HG03460 (cell line): ENCODE measurements around the gene KCTD7.
"Not testable (repeated sequence)": the region's sequence is repeated elsewhere in the genome, so short reads cannot be mapped to it uniquely, and the experiment has no call there.

Experiments
- ATAC-seq: cut with Tn5 transposase; IDR thresholded peaks from one replicate; pipeline ENCODE4 v1.9.1; 2021; ENCODE audit not compliant: unreplicated experiment

The KCTD7 gene

DNA sequence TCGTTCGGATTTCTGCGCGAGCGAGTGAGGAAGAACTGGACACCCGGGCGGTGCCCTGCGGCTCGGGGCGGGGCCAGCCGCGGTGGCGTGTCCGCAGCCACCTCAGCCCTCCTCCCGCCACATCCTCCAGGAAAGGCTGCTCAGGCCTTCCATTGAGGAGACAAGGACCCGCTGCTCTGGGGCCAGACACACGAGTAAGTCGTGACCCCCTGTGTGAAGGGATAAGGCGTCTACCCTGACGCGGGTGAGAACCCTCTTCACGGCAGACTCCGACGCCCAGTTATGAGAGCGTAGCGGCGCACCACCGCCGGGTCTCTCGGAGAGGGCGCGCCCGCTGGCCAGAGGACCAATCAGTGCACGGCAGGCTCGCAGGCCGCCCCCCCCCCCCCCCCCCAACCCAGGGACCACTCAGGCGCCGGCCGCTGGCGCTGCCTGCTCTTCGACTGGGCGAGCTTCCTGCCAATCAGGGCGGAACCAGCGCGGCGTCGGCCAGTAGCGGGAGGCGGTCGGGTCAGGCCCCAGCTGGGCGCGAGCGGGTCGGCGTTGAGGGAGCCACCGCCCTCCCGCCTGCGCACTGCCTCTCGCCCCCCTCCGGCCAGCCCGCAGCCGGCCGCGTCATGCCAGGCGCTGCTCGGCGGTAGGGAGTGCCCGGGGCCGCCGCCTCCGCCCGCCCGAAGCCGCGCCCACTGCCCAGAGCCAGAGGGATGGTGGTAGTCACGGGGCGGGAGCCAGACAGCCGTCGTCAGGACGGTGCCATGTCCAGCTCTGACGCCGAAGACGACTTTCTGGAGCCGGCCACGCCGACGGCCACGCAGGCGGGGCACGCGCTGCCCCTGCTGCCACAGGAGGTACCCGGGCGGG lies at the start of gene KCTD7:
Gene KCTD7 (plus strand): TSS at position 521 of the 861 bp plus-strand sequence. CDS start 184 bp downstream, at position 705.
- peak; percentile 87 for ATAC-seq

DNA sequence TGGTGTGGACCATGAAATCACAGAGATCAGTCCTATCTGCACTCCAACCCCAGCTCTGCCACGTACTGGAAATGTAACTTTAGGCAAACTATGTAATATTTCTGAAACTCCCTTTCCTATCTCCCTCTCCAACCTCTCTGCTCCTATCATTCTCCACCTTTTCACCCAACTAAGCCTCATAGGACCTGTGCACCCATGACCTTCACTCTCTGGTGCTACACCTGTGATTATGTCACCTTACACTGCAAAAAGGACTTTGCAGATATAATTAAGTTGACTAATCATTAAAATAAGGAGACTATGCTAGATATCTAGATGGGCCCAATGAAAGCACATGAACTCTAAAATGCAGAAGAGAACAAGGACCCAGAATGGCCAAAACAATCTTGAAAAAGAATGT lies 48.3 kb upstream of the KCTD7 start:
- not testable (repeated sequence) for ATAC-seq

DNA sequence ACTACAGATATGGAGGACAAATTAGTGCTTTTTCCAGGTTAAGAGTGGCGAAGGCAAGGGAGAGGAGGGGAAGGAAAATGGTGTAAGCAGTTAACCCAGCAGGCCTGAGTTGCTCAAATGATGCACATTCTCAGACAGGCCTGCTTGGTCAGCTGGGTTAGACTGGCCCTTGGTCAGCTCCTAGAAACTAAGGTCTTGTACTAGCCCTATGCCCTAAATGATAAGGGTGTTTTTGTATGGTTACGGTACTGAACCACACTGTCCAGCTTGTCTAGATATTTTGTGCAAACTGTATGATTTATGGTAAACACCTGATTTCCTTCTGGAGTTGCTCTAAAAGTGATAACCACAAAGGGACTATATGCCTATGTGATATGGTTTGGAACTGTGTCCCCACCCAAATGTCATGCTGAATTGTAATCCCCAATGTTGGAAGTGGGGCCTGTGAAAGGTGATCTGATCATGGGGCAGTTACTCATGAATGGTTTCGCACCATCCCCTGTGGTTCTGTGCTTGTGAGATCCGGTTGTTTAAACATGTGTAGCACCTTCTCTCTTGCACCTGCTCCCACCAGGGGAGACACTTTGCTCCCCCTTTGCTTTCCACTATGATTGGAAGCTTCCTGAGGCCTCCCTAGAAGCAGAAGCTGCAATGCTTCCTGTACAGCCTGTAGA lies 45.7 kb upstream of the KCTD7 start:
- not testable (repeated sequence) for ATAC-seq

DNA sequence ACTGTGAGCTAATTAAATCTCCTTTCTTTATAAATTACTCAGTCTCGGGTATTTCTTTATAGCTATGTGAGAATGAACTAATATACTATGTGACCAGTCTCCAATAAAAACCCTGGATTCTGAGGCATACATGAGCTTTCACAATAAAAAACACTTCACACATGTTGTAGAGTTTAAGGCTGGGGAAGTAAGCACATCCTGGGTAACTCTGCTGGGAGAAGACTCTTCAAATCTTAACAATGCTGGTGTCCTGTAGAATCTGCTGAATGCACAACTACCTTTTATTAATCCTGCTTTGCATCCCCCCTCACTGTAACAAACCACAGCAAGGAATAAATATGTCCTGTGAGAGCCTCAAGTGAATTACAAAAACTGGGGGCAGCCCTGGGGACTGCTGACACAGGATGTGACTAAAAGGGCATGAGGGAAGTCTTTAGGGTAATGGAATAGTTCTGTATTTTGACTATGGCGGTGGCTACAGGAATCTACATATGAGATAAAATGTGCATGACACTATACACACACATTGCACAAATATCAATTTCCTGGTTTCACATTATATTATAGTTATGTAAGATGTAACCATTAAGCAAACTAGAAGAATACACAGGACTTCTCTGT lies 45.1 kb upstream of the KCTD7 start:
- no peak for ATAC-seq

DNA sequence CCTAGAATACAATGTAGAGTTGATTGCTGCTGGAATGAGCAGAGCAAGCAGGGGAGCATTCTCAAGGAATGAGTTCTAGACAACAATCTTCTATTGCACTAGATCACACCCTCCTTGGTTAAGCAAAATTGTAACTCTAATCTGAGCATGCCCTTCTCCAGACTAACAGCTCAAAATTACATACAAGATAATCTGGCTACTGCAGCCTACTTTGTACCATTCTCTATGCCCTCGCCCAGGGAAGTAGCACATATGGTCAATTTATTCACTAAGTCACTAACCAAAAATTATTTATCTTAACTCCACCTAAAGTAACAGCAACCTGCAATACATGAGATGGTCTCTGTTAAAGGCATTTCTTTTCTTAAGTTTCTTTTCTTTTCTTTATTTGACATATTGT lies 42.5 kb upstream of the KCTD7 start:
- no peak for ATAC-seq

DNA sequence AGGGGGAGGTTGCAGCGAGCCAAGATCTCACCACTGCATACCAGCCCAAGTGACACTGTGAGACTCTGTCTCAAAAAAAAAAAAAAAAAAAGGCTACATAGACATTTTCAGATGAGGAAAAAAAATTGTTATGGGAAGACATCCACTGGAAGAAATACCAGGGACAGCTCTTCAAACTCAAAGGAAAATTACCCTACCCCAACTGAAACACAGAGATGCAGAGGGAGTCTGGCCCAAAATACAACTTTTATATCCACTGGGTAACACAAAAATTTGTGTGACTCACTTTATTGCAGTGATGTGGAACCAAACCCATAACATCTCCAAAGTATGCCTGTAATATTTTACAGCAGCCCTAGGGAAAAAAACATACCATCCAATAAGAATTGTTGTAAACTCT lies 40.5 kb upstream of the KCTD7 start:
- not testable (repeated sequence) for ATAC-seq

DNA sequence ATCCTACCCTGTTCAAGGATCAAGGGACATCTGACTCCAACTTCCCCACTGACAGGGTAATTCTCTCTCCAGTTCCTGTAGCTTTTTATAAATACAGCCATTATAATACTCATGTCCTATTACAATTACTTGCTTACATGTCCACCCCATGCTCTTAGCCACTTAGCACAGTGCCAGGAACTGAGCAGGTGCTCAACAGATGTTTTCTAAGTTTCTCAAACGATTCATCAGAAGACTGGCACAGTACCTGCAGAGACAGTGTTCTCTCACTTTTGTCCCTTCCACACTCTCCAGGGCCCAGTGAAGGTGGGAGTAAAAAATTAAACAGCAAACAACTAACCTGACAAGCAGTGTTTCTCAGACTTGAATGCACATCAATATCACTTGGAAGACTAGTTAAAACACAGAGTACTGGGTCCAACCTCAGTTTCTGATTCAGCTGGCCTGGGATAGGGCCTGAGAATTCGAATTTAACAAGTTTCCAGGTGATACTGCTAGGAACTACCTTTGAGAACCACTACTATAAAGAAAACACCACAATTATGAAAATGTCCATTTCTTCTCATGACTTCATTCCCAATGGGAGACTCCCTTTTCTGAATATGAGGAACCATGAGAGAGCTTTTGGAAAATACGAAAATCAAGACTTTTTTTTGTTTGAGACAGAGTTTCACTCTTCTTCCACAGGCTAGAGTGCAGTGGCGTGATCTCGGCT lies 39.7 kb upstream of the KCTD7 start:
- ATAC-seq = not testable (repeated sequence)

DNA sequence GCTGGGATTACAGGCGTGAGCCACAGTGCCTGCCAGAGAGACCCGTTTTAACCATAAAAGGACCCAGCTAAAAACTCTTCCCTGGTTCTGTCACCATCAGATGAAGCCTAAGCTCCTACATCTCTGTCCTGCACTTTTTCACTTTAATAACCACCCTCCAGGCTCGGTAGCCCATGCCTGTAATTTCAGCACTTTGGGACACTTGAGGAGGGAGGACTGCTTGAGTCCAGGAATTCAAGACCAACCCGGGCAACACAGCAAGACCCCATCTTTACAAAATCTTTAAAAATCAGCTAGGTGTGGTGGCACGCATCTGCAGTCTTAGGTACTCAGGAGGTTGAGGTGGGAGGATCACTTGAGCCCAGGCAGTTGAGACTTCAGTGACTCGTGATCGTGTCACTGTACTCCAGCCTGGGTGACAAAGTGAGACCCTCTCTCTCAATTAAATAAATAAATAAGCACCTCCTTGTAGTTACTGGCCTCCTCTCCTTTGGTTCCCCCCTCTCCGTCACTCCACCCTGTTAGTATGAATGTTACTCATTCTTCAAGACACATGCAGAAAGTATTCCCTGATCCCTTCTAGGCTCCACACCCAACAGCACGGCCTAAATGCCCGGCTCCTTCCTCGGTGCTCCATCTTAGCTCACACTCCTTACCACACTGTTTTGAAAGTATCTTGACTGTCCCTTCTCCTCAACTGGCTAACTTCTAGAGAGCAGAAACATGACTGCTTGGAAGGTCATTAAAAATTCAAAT lies 38.2 kb upstream of the KCTD7 start:
- not testable (repeated sequence) for ATAC-seq

DNA sequence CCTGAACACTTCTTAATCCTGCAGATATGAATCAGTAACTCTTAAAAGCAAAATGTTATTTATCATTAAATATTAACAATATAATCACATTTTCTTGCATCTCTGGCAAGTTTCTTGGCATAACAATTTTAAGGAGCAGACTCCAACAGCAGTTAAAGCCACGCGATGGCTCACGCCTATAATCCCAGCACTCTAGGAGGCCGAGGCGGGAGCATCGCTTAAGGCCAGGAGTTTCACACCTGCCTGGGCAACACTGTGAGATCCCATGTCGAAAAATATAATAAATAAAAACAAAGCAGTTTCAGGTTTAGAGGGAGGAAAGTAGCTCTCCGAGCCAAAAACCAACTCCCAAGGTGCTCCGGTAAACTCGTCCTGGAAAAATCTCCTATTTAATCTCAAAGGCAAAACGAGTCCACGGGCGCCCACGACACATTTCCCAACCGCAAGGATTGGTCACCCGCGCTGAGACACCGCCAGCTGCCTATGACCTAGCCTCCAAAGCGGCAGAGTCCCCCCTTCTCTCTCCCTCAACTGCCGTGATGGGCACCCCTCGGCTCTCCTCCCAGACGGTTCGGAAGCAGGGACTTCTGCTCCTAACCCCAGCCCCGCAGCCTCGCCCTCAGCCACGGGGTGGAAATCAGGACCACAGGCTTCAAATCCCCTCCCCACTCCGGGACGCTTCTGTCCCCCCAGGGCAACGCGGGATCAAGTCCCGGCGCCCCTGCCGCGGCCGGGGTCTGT lies 37.5 kb upstream of the KCTD7 start:
- ATAC-seq = peak; percentile 17

DNA sequence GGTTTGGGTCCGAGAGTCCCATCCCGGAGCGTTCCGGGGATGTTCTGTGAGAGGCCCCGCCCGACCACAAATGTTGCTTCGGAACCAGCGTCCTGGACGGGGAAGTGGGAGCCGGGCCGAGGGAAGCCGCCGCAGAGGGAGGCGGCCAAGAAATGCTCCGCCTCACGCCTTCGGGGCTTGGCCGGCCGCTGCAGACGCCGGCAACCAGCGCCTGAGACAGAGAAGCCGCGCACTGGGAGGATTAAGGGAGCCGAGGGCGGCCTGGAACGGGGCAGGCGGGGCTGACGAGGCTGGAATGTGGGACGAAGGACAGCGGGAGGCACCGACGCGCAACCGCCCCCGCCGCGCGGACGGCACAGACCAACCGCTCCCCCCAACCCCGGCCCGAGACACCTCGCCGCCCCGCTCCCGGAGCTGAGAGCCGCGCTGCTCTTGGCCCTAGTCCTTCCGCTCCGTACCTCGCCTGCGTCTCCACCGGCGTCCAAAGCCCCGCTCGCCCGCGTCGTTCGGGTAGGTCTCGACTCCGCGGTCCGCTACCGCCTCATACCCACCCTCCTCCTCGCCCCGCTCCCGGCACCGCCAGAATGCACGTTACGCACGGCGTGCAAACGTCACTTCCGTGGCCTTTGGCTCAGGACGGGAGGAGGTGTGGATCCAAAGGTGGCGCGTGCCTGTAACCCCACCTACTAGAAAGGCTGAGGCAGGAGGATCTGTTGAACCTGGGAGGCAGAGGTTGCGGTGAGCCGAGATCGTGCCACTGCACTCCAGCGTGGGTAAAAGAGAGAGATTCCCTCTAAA lies 36.7 kb upstream of the KCTD7 start:
- ATAC-seq = peak; percentile 97

DNA sequence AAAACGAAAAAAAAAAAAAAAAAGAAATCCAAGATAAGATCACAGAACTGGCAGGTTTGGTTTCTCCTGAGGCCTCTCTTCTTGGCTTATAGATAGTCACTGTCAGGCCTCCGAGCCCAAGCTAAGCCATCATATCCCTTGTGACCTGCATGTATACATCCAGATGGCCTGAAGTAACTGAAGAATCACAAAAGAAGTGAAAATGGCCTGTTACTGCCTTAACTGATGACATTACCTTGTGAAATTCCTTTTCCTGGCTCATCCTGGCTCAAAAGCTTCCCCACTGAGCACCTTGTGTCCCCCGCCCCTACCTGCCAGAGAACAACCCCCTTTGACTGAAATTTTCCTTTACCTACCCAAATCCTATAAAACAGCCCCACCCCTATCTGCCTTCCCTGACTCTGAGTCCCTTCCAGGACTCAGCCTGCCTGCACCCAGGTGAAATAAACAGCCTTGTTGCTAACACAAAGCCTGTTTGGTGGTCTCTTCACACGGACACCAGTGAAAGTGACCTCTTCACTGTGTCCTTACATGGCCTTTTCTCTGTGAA lies 36.0 kb upstream of the KCTD7 start:
- ATAC-seq = not testable (repeated sequence)

DNA sequence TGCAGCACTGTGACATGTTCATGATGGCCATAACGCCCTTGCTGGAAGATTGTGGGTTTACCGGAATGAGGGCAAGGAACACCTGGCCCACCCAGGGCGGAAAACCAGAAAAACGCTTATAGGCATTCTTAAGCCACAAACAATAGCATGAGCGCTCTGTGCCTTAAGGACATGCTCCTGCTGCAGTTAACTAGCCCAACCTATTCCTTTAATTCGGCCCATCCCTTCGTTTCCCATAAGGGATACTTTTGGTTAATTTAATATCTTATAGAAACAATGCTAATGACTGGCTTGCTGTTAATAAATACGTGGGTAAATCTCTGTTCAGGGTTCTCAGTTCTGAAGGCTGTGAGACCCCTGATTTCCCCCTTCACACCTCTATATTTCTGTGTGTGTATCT lies 34.6 kb upstream of the KCTD7 start:
- not testable (repeated sequence) for ATAC-seq

DNA sequence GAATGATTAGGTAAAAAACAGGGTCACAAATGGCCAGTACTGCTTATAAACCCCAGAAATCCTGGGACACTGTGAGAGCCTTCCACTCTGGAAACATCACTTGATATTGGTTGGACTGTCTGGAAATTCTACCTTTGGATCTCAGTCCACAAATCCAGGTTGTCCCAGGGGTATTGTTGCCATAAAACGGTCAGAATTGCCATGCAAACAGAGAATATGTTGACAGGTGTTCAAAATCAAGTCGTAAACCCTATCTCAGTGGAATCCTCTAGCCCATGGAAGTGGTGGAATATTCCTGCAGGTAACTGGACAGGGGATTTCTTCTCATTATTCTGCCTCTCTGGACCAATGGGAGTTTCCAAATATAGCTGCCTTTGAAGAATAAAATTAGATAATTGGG lies 31.2 kb upstream of the KCTD7 start:
- ATAC-seq = no peak

DNA sequence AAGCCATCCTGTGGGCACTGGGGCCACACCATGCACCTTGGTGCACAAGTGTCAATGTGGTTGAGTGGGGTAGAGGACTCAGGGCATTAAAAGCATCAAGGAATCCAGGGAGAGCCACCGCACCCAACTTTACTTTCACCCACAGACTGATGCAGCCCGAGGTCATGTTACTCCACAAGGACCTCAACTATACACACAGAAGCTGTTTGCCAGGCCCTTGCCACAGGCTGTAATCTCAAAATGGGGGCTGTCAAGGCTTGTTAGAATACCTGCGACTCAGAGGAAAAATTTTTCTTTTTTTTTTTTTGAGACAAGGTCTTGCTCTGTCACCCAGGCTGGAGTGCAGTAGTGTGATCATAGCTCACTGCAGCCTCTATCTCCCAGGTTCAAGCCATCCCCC lies 26.5 kb upstream of the KCTD7 start:
- no peak for ATAC-seq

DNA sequence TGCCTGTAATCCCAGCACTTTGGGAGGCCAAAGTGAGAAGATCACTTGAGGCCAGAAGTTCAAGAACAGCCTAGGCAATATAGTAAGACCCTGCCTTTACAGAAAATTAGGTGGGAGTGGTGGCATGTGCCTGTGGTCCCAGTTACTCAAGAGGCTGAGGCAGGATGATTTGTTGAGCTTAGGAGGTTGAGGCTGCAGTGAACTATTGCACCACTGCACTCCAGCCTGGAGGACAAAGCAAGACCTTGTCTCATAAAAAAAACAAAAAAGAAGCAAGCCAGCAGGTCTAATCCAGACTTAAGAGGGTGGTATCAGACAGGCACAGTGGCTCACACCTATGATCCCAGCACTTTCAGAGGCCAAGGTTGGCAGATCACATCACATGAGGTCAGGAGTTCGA lies 24.5 kb upstream of the KCTD7 start:
- ATAC-seq = no peak

DNA sequence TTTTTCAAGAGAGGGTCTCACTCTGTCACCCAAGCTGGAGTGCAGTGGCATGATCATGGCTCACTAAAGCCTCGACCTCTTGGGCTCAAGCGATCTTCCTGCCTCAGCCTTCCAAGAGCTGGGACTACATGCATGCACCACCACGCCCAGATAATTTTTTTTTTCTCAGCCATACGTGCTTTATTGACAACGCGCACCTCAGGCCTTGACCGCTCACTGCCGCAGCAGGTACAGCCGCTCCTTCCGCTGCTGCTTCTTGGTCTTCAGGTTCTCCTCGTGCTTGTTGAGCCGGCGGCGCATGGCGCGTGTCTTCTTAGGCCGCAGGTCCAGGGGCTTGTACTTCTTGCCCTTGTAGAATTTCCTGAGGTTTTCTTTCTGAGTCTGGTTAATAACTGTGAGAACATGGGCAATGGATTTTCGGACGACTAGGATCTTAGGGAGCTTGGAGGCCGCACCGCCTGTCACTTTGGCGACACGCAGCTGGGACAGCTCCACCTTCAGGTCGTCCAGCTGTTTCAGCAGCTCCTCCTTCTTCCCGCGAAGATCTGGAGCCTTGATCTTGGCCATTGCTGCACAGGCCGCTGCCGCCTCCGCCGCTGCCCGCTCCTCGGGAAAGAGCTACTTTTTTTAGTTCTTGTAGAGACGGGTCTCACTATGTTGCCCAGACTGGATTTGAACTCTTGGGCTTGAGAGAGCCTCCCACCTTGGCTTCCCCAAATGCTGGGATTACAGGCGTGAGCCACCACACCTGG lies 22.0 kb upstream of the KCTD7 start:
- not testable (repeated sequence) for ATAC-seq

DNA sequence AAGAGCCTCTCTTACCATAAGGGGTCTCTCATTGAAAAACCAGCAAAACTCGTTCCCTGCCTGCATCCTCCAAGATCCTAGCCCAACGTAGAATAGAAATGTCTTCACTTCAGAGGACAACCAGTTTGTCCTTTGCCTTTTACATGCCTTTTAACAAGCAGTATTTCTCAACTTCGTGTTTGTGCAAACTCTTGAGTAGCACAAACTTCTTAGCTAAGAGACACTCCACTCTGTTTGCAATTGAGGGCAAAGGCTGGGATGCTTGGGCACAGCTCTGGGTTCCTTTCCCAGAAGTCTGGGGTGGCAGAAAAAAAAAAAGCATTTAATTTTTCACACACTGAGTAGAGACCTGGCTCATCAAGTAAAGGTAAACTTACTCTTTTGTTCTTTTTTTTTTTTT lies 19.5 kb upstream of the KCTD7 start:
- no peak for ATAC-seq

DNA sequence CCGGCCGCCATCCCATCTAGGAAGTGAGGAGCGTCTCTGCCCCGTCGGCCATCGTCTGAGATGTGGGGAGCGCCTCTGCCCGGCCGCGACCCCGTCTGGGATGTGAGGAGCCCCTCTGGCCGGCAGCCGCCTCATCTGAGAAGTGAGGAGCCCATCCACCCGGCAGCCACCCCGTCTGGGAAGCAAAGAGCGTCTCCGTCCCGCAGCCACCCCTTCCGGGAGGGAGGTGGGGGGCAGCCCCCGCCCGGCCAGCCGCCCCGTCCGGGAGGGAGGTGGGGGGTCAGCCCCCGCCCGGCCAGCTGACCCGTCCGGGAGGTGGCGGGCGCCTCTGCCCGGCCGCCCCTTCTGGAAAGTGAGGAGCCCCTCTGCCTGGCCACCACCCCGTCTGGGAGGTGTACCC lies 14.1 kb upstream of the KCTD7 start:
- not testable (repeated sequence) for ATAC-seq
